VCaP (cell line): ENCODE results near the gene RD3L.

Experiments
- H3K27ac ChIP-seq: fragments of 450-650 bp; 2 replicates; pipeline ENCODE4 v1.5.1; 2017
- CTCF ChIP-seq: fragments of 450-650 bp; conservative IDR thresholded peaks from 2 replicates; pipeline ENCODE4 v1.5.1; 2017; ENCODE audit warnings: mild to moderate bottlenecking, moderate library complexity

The RD3L gene

DNA sequence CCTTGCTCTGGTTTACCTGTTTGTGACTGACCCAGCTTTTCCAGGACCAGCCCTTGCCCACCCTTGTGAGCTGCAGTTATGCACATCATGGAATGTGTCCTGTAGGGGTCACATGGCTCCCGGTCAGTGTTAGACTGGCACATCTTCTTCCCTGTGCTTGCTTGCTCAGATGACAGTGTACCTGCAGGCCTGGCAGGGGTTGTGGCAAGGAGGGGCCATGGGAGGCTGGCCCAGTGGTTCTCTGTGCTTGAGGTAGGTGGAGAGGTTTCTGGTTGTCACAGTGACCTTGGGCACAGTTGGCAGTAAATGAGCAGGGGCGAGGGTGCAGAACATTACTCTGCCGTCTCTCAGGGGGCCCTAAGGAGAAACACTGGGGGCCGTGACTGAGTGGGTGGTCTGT, 27.6 kb upstream of the RD3L start:
- TF ChIP-seq CTCF, result no peak

DNA sequence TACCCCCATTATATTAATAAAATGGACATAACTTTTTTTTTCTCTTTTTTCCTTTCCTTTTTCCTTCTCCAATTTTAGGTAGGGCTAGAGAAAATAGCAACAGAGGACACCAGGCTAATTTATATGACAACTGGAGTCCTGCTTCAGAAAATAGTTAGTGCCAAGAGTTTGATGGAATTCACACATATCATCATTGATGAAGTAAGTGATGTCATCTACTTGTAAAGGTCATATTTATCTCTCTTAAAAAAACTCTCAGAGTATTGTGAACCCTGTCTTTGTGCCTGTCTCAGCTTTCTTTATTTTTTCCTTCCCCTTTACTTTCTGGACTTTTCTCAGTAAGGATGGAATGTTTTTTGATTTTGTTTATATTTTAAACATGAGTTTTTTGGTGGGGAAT, 24.3 kb upstream of the RD3L start:
- TF ChIP-seq CTCF, result no peak
- no peak overlapping the region for H3K27ac ChIP-seq

More for the DNA sequence above, 27.6 kb upstream of the RD3L start:
- H3K27ac ChIP-seq, result no peak overlapping the region

GRCh38 chr14:103961928-103962578, 19.7 kb upstream of the RD3L start:
- H3K27ac ChIP-seq, result no peak overlapping the region
- no peak for TF ChIP-seq CTCF

GRCh38 chr14:103960457-103961055, 18.2 kb upstream of the RD3L start:
- TF ChIP-seq CTCF, result no peak
- no peak overlapping the region for H3K27ac ChIP-seq

DNA sequence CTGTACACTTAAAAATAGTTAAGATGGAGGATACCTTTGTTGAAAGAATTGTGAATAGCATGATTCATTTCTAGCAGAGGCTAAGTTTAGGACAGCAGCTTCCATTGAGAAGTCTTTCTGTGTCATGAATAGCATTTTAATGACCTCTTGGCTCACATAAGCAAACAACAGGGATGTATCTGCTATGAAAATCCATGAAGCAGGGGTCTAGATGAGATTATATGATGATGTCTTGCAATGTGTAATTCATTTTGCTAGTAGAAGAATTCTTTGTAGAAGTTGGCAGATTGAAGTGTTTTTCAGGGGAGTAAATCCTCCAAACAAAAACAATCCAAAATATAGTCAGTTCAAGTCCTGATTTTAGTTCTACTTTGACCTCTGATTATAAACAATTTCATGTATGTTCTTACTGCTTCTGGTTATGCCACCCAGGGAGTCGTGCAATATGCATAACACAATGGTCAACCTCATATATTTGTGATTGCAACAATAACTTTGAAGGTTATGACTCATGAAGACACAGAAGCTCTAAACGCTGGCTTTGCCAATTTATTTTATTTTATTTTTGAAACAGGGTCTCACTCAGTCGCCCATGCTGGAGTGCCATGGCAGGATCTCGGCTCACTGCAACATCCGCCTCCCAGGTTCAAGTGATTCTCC, 6.9 kb upstream of the RD3L start:
- no peak for TF ChIP-seq CTCF
- no peak overlapping the region for H3K27ac ChIP-seq

GRCh38 chr14:103948442-103948841, 6.1 kb upstream of the RD3L start:
- TF ChIP-seq CTCF, result no peak
- H3K27ac ChIP-seq, result no peak overlapping the region

DNA sequence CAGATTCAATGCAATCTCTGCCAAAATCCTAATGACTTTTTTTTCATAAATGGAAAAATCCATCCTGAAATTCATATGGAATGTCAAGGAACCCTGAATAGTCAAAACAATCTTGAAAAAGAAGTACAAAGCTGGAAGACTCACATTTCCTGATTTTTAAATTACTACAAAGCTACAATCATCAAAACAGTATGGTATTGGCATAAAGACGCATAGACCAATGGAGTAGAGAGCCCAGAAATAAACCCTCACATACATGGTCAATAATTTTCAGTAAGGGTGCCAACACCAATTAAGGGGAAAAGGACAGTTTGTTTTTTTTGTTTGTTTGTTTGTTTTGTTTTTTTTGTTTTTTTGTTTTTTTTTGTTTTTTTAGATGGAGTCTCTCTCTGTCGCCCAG, 4.6 kb upstream of the RD3L start:
- no peak overlapping the region for H3K27ac ChIP-seq
- TF ChIP-seq CTCF, result no peak
